ENCODE measurements around the gene TMEM98. TPM values are rescaled to one million over a fixed set of nuclear protein-coding genes. Genes with fewer than 3 reads are reported as not detected.
"Not testable (repeated sequence)": the region's sequence is repeated elsewhere in the genome, so short reads cannot be mapped to it uniquely, and the experiment has no call there.

Gene TMEM98
- total RNA-seq, 1 donor from 2014 or later: 10.1 TPM

DNA sequence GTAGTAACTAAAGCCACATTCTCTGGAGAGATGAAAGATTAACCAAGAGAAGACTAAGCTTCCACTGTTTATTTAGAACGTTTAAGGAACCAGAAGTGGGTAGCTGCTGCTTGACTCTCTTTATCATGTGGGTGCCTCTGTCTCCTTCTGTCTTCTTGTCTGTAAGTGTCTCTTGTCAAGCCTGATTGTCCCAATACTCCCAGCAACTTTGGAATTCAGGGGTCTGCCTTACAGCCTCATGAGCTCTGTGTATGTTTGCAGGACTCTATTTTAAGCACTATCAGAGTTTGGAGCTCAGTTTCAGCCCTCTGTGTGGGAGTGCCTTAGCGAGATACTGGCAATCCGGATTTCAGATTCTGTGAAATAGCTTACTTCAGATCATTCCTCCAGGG, 34.4 kb downstream of the TMEM98 start:
- no peaks in the 10 kb centered on the region for H3K36me3 ChIP-seq
- no peak overlapping the region for H3K4me3 ChIP-seq
- no peak for DNase-seq
- intact Hi-C loops (cut with micrococcal nuclease): no loop called here
- TF ChIP-seq CTCF (IDR thresholded peaks at IDR 0.05; ENCODE audit: borderline replicate concordance): no peak
- no peak overlapping the region for H3K27ac ChIP-seq (replicated peaks)
- peaks cover 54% of the 10 kb centered on the region for H3K27me3 ChIP-seq (ENCODE audit: low read depth)
- H3K9me3 ChIP-seq (replicated peaks): no peaks in the 10 kb centered on the region
- no peaks in the 10 kb centered on the region for H3K4me1 ChIP-seq

DNA sequence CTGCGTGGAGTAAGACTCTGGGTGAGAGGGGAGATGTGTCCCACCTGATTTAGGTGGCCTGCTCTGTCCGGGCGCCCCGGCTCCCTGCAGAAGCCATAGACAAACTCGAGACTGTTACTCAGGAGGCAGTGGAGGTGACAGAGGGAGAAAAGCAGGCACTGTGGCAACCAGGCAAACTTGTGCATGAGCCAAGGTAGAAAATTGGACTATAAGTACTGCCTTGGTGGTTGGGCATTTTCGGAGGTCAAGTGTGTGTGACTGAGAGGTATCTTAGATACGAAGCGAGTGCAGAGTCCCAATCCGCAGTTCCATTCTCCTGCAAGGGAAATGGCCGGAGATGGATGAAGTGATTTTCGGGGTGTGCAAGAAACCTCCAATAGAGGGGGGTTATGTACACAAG, 36.6 kb downstream of the TMEM98 start:
- intact Hi-C loops (cut with micrococcal nuclease): no loop called here
- no peak for DNase-seq
- peaks cover 7% of the 10 kb centered on the region for H3K9me3 ChIP-seq (replicated peaks)
- no peak overlapping the region for H3K4me3 ChIP-seq
- no peak for TF ChIP-seq CTCF (IDR thresholded peaks at IDR 0.05; ENCODE audit: borderline replicate concordance)
- no peak overlapping the region for H3K27ac ChIP-seq (replicated peaks)
- no peaks in the 10 kb centered on the region for H3K36me3 ChIP-seq
- H3K27me3 ChIP-seq (ENCODE audit: low read depth): peaks cover 48% of the 10 kb centered on the region
- no peaks in the 10 kb centered on the region for H3K4me1 ChIP-seq

- H3K27ac ChIP-seq (replicated peaks); H3K36me3 ChIP-seq; DNase-seq; H3K9me3 ChIP-seq (replicated peaks); intact Hi-C loops (cut with micrococcal nuclease); H3K4me1 ChIP-seq; H3K4me3 ChIP-seq: not testable (repeated sequence)
- peaks cover 14% of the 10 kb centered on the region for H3K27me3 ChIP-seq (ENCODE audit: low read depth)
These were observed 41.3 kb downstream of the TMEM98 start for GRCh38 chr17:32969231-32969630.

DNA sequence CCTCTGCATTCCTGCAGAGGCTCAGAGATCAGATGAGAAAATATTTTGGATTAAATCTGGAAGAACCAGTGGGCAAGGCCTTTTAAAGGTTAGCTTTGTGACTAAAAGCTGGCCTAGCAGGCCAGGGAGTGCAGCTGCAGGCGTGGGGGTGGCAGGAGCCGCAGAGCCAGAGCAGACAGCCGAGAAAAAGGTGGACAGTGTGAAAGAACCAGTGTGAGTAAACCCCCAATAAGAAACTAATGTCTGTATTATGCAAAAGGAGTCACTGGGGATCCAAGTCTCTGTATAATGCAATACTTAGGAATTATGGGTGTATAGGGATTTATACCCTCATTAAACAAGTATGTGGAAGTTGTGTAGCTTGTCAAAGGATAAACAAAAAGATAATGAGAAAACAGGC, 42.3 kb downstream of the TMEM98 start:
- no peak for DNase-seq
- Histone ChIP-seq H3K9me3 (replicated peaks) (peaks cover 7% of the 10 kb centered on the region), H3K27me3 (ENCODE audit: low read depth) (peaks cover 3% of the 10 kb centered on the region), H3K27ac (replicated peaks) (no peak overlapping the region), H3K4me3 (no peak overlapping the region), H3K4me1 (no peaks in the 10 kb centered on the region), H3K36me3 (no peaks in the 10 kb centered on the region)
- TF ChIP-seq CTCF (IDR thresholded peaks at IDR 0.05; ENCODE audit: borderline replicate concordance): no peak
- intact Hi-C loops (cut with micrococcal nuclease): no loop called here

DNA sequence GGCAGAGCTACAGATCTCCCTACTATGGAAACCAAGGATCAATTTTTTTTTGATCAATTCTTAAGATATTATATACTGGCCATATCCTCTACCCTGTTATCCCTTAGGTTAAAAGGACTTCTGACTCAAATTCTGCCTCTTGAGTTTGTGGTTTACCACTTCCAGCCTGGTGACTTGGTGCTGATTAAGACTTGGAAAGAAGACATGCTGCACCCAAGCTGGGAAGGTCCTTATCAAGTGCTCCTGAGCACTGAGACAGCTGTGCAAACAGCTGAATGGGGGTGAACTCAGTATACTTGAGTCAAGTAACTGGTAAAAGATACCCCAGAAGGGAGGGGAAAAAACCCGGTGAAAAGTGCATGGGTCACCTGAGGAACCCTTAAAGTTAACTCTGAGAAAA, 43.2 kb downstream of the TMEM98 start:
- intact Hi-C loops (cut with micrococcal nuclease): no loop called here
- DNase-seq: no peak
- H3K36me3 ChIP-seq: no peaks in the 10 kb centered on the region
- H3K27me3 ChIP-seq (ENCODE audit: low read depth): no peaks in the 10 kb centered on the region
- no peak overlapping the region for H3K27ac ChIP-seq (replicated peaks)
- no peak for TF ChIP-seq CTCF (IDR thresholded peaks at IDR 0.05; ENCODE audit: borderline replicate concordance)
- H3K4me1 ChIP-seq: no peaks in the 10 kb centered on the region
- H3K4me3 ChIP-seq: no peak overlapping the region
- H3K9me3 ChIP-seq (replicated peaks): peaks cover 7% of the 10 kb centered on the region

DNA sequence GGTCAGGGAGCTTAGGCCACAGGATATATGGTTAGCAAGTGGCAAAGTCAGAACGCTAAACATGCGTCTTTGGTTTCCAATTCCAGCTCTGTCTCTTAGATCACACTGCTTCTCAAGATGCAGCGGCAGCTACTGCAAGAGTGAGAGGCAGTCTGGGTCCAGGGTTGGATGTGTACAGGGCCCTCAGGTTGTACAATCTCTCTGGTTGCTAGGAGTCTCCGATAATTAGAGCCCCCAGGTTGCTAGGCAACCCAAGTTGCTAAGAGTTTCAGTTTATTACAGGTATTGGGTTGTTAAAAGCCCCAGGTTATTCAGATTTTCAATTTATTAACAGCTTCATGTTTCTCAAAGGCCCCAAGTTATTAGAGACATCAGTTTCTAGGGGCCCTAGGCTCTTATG, 48.2 kb downstream of the TMEM98 start:
- intact Hi-C loops (cut with micrococcal nuclease): no loop called here
- H3K9me3 ChIP-seq (replicated peaks): peaks cover 2% of the 10 kb centered on the region
- no peak overlapping the region for H3K27ac ChIP-seq (replicated peaks)
- TF ChIP-seq CTCF (IDR thresholded peaks at IDR 0.05; ENCODE audit: borderline replicate concordance): no peak
- H3K4me3 ChIP-seq: no peak overlapping the region
- peaks cover 24% of the 10 kb centered on the region for H3K27me3 ChIP-seq (ENCODE audit: low read depth)
- no peaks in the 10 kb centered on the region for H3K4me1 ChIP-seq
- no peaks in the 10 kb centered on the region for H3K36me3 ChIP-seq
- DNase-seq: no peak

All from left ventricle myocardium inferior (tissue), 1 donor.